ENCODE measurements around the gene SLC19A1.

Gene SLC19A1

DNA sequence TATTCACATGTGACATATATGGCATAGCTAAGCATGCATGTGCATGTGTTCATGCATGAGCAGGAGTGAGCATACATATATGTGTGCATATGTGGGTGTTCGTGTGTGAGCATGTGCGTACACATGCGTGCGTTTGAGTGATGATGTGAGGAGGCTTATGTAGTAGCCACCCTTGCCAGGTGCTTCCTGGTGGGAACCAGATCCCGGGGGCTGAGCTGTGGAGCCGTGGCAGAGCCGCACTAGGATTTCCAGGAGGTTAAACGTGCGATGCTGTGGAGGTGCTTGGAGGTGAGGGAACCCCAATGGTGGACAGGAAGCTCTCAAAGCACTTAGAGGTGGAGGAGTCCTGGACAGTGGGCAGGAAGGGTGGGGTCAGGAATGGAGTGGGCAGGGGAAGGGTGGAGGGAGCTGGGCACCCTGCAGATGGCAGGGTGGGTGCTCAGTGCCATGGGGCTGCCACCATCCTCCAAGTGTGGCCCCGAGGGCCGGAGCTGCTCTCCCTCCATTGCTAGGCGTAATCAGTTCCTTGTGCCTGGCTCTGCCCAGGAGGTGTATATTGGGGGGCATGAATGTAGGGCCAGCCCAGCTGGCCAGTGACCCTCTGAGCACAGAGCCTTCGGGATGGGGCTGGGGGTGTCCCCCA is 88.8 kb downstream of the SLC19A1 start:
- H3K4me1 ChIP-seq (ENCODE audit: insufficient read depth, low read length), result peaks cover 3% of the 10 kb centered on the region; the same call in 1 of the 2 replicates
- H3K27ac ChIP-seq (ENCODE audit: low read length), result no peak overlapping the region
- no peak overlapping the region for H3K9ac ChIP-seq (ENCODE audit: low read depth, low read length)

GRCh38 chr21:45452696-45453307 is 89.4 kb downstream of the SLC19A1 start:
- no peak overlapping the region for H3K27ac ChIP-seq (ENCODE audit: low read length)
- peaks cover 8% of the 10 kb centered on the region; the same call in 1 of the 2 replicates for H3K9me3 ChIP-seq (ENCODE audit: insufficient read depth, low read depth, low read length)
- no peak overlapping the region for H3K9ac ChIP-seq (ENCODE audit: low read depth, low read length)
- H3K36me3 ChIP-seq (ENCODE audit: insufficient read depth, low read depth, low read length), result peaks cover 8% of the 10 kb centered on the region; the same call in 1 of the 2 replicates
- H3K4me1 ChIP-seq (ENCODE audit: insufficient read depth, low read length), result peaks cover 3% of the 10 kb centered on the region; the same call in 1 of the 2 replicates
- H3K27me3 ChIP-seq (ENCODE audit: insufficient read depth, low read length), result no peaks in the 10 kb centered on the region
- no peak overlapping the region for H3K4me3 ChIP-seq (ENCODE audit: low read length)

More for the DNA sequence above, 88.8 kb downstream of the SLC19A1 start:
- peaks cover 1% of the 10 kb centered on the region; the same call in 1 of the 2 replicates for H3K36me3 ChIP-seq (ENCODE audit: insufficient read depth, low read depth, low read length)
- peaks cover 8% of the 10 kb centered on the region; the same call in 1 of the 2 replicates for H3K9me3 ChIP-seq (ENCODE audit: insufficient read depth, low read depth, low read length)
- H3K27me3 ChIP-seq (ENCODE audit: insufficient read depth, low read length), result no peaks in the 10 kb centered on the region
- no peak overlapping the region for H3K4me3 ChIP-seq (ENCODE audit: low read length)

GRCh38 chr21:45451771-45452182 is 90.5 kb downstream of the SLC19A1 start:
- H3K27ac ChIP-seq (ENCODE audit: low read length), result no peak overlapping the region
- H3K36me3 ChIP-seq (ENCODE audit: insufficient read depth, low read depth, low read length), result peaks cover 11% of the 10 kb centered on the region; the same call in 1 of the 2 replicates
- peaks cover 8% of the 10 kb centered on the region; the same call in 1 of the 2 replicates for H3K9me3 ChIP-seq (ENCODE audit: insufficient read depth, low read depth, low read length)
- H3K4me1 ChIP-seq (ENCODE audit: insufficient read depth, low read length), result peaks cover 3% of the 10 kb centered on the region; the same call in 1 of the 2 replicates
- H3K4me3 ChIP-seq (ENCODE audit: low read length), result no peak overlapping the region
- no peaks in the 10 kb centered on the region for H3K27me3 ChIP-seq (ENCODE audit: insufficient read depth, low read length)
- H3K9ac ChIP-seq (ENCODE audit: low read depth, low read length), result no peak overlapping the region

- Histone ChIP-seq H3K36me3 (ENCODE audit: insufficient read depth, low read depth, low read length) (peaks cover 11% of the 10 kb centered on the region; the same call in 1 of the 2 replicates), H3K9ac (ENCODE audit: low read depth, low read length) (no peak overlapping the region)
Measured at GRCh38 chr21:45451091-45451740, 91.0 kb downstream of the SLC19A1 start.

DNA sequence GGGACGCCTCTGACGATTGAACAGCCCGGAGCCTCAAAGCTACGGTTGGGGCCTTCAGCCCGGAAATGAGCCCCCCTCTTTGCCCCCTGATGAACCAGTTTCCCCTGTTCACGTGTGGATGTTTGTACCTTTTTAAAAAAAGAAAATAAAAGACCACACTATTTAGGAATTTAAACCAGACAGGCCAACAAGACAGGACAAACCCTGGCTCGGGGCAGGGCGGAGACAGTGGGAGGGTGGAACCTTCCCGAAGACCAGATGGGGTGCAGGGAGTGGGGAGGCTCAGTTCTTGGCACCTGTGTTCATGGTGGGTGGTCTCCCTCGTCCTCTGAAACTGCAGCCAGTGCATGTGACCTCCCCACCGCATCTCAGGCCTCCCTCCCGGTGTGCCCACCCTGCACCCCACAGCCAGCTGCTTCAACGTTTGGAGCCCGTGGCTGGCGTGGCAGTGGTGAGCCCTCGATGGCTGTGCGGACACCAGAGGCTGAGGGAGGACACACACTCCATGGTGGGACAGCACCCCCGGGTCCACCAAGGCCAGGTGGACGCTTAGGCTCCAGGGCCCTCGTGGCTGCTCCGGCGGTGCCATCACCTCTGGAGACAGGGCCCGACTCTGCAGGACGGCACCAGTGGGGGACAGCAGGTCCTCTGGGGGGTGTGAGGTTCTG is 91.7 kb downstream of the SLC19A1 start:
- Histone ChIP-seq H3K4me3 (ENCODE audit: low read length) (no peak overlapping the region), H3K9me3 (ENCODE audit: insufficient read depth, low read depth, low read length) (peaks cover 8% of the 10 kb centered on the region), H3K36me3 (ENCODE audit: insufficient read depth, low read depth, low read length) (peaks cover 11% of the 10 kb centered on the region; the same call in 1 of the 2 replicates), H3K9ac (ENCODE audit: low read depth, low read length) (no peak overlapping the region), H3K4me1 (ENCODE audit: insufficient read depth, low read length) (peaks cover 3% of the 10 kb centered on the region; the same call in 1 of the 2 replicates), H3K27me3 (ENCODE audit: insufficient read depth, low read length) (no peaks in the 10 kb centered on the region), H3K27ac (ENCODE audit: low read length) (no peak overlapping the region)

More at GRCh38 chr21:45451091-45451740, 91.0 kb downstream of the SLC19A1 start:
- Histone ChIP-seq H3K27ac (ENCODE audit: low read length) (no peak overlapping the region), H3K27me3 (ENCODE audit: insufficient read depth, low read length) (no peaks in the 10 kb centered on the region), H3K4me3 (ENCODE audit: low read length) (no peak overlapping the region), H3K4me1 (ENCODE audit: insufficient read depth, low read length) (peaks cover 3% of the 10 kb centered on the region; the same call in 1 of the 2 replicates), H3K9me3 (ENCODE audit: insufficient read depth, low read depth, low read length) (peaks cover 8% of the 10 kb centered on the region)

DNA sequence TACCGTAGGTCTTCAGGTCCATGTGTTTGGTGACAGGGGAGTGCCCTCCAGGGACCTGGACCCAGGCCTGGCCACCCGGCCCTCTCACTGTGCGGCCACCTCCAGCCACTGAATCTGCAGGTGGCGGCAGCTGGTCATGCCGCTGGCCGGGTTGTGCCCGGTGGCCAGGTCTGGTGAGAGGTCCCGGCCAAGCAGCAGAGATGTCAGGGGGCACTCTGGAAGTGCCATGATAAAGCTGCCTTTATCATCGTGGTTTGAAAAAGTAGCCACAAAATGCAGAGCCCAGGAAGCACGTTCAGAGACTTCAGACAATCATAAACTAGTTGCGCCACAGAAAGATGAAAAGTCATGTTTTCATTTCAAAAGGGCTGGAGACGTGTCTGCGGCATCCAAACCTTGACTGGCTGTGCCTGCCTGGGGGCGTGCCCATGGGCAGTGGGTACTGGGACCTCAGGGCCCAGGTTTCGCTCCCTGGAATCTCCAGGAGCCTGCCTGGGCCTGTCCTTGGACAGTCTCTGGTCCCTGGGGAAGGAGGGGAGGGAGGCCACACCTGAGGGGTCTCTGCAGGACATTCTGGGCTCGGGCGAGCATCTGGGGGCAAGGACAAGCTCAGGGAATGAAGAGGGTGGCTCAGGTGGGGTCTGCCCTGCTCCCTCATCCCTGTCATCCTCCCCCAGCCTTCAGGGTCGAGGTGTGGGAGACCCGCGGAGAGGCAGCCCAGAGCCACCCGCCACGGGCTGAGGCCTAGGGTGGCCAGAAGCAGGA is 92.4 kb downstream of the SLC19A1 start:
- H3K4me1 ChIP-seq (ENCODE audit: insufficient read depth, low read length), result peaks cover 3% of the 10 kb centered on the region; the same call in 1 of the 2 replicates
- H3K4me3 ChIP-seq (ENCODE audit: low read length), result no peak overlapping the region
- no peaks in the 10 kb centered on the region for H3K27me3 ChIP-seq (ENCODE audit: insufficient read depth, low read length)
- no peak overlapping the region for H3K9ac ChIP-seq (ENCODE audit: low read depth, low read length)
- no peak overlapping the region for H3K27ac ChIP-seq (ENCODE audit: low read length)
- peaks cover 11% of the 10 kb centered on the region; the same call in 1 of the 2 replicates for H3K36me3 ChIP-seq (ENCODE audit: insufficient read depth, low read depth, low read length)
- H3K9me3 ChIP-seq (ENCODE audit: insufficient read depth, low read depth, low read length), result peaks cover 8% of the 10 kb centered on the region

DNA sequence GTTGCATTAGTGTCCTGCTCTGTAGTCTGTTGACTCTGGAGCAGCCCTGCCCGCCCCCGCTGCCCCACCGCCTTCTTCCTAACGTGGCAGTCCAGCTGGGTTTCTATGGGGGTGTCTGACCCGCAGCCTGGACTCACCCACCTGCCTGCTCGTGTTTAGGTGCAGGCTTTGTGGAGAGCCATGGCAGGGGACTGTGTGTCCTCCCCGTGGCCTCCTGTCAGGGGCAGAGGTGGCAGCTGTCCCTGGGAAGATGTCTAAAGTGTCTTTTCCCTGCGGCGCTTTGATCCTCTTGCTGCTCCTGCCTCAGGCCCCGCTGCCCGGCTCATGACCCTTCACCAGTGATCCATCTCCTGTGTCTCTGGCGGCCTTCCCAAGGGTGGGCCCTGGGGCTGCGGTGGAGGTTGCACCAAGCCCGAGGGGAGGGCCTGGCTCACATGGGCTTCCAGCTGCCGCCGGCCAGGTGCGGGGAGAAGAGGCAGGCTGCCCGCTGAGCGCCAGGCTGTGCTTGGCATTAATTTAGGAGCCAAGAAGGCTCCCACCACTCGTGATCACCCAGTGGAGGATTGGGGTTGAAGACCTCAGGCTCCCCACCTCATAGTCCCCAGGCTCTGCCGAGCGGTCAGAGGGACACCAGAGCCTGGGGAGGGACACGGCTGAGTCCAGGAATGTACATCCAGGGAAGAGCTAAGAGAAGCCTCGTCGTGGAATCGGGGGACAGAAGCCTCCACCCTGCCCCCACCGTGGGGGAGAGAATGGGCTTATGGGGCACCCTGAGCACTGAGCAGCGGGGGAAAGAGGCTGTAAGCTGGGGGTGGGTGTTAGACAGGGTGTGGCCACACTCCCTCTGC is 93.2 kb downstream of the SLC19A1 start:
- H3K36me3 ChIP-seq (ENCODE audit: insufficient read depth, low read depth, low read length), result peaks cover 11% of the 10 kb centered on the region; the same call in 1 of the 2 replicates
- H3K9me3 ChIP-seq (ENCODE audit: insufficient read depth, low read depth, low read length), result peaks cover 8% of the 10 kb centered on the region
- H3K9ac ChIP-seq (ENCODE audit: low read depth, low read length), result no peak overlapping the region
- no peak overlapping the region for H3K4me3 ChIP-seq (ENCODE audit: low read length)
- H3K4me1 ChIP-seq (ENCODE audit: insufficient read depth, low read length), result peaks cover 2% of the 10 kb centered on the region; the same call in 1 of the 2 replicates
- H3K27ac ChIP-seq (ENCODE audit: low read length), result no peak overlapping the region
- H3K27me3 ChIP-seq (ENCODE audit: insufficient read depth, low read length), result no peaks in the 10 kb centered on the region

DNA sequence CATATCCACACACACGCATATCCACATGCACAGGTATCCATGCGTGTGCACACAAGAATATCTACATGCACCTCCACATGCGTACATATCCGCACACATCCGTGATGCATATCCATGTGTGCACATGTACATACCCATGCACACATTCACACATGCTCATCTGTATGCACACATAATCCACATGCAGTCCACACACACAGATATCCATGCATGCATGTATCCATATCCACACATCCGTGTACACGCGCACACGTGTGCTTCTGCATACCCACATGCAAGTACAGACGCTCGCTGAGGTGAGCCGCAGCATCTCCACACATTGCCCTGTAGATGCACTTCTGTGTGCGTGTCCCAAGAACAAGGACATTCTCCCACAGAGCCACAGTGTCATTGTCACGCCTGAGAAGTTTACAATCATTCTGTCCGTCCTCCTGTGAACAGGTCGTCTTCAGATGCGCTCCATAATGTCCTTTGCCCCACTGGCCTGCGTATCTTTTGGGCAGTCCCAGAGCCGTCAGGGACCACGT is 93.9 kb downstream of the SLC19A1 start:
- Histone ChIP-seq H3K27me3 (ENCODE audit: insufficient read depth, low read length) (no peaks in the 10 kb centered on the region), H3K4me1 (ENCODE audit: insufficient read depth, low read length) (no peaks in the 10 kb centered on the region), H3K27ac (ENCODE audit: low read length) (no peak overlapping the region), H3K36me3 (ENCODE audit: insufficient read depth, low read depth, low read length) (peaks cover 11% of the 10 kb centered on the region; the same call in 1 of the 2 replicates), H3K4me3 (ENCODE audit: low read length) (no peak overlapping the region), H3K9me3 (ENCODE audit: insufficient read depth, low read depth, low read length) (peaks cover 8% of the 10 kb centered on the region), H3K9ac (ENCODE audit: low read depth, low read length) (no peak overlapping the region)

All from iPS-20b (cell line).